ENCODE measurements around the gene SLC27A4. TPM values are rescaled to one million over a fixed set of nuclear protein-coding genes. Genes with fewer than 3 reads are reported as not detected.

Gene SLC27A4
- total RNA-seq, 1 donor from 2014 or later, result 21.6 TPM

DNA sequence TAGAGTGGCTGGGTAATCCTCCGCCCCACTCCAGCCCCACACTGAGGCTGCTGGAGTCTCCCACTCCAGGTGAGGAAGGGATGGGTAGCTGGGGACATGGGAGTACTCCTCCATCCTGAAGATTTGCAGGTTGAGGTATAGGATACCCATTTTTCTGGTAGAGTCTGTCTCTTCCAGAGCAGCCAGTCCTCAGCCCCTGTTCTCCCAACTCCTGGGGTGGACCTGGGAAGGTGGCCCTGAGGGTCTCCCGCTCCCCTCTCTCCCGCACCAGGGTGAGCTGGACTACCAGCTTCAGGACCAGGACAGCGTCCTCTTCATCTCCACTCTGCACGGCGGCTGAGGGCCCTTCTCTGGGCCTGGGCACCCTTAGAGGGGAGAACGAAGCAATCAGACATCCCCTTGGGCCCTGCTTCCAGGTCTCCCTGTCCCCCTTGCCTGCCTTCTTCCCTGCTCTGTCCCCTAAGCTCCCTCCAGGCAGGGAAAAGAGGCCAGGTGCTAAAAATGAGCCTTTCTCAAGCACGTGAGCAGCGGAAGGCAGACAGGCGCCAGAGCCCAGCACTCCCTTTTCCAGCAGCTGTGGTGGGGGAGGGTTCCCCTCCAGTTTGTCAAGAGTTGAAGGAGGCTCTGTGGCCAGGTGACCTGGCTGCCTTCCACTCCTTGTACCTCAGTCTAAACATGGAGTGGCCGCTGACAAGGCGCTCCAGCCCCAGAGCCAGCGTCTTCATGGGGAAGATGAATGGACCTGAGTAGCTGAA, 49.2 kb downstream of the SLC27A4 start:
- intact Hi-C loops (cut with micrococcal nuclease), result no loop called here

DNA sequence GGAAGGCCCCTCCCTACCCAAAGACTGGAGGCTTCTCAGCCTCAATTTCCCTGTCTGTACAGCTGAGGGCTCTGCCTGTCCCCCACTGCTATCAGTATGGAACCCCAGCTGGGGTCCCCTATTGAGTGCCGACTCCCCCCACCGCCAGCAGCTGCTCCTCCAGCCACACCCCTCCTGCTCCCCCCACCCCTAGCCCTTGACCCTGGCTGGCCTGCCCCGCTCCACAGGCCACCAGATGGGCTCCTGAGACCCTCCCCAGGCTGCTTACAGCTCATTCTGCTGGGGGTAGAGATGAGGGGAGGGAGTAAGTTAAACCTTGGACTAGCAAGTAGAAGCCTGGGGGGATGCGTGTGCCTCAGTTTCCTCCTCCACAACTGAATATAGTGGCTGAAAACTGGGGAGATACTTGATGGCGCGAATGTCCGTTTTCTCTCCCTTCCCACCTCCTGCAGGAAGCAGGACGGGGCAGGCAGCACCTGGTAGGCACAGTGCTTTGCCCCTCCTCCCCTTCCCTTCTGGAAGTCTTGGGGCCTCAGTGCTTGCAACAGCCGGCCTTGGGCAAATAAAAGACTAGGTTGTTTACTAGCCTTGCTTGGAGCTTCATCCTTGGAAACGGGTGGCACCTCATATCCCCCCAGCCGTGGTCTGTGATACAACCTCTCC, 50.0 kb downstream of the SLC27A4 start:
- intact Hi-C loops (cut with micrococcal nuclease), result no loop called here

DNA sequence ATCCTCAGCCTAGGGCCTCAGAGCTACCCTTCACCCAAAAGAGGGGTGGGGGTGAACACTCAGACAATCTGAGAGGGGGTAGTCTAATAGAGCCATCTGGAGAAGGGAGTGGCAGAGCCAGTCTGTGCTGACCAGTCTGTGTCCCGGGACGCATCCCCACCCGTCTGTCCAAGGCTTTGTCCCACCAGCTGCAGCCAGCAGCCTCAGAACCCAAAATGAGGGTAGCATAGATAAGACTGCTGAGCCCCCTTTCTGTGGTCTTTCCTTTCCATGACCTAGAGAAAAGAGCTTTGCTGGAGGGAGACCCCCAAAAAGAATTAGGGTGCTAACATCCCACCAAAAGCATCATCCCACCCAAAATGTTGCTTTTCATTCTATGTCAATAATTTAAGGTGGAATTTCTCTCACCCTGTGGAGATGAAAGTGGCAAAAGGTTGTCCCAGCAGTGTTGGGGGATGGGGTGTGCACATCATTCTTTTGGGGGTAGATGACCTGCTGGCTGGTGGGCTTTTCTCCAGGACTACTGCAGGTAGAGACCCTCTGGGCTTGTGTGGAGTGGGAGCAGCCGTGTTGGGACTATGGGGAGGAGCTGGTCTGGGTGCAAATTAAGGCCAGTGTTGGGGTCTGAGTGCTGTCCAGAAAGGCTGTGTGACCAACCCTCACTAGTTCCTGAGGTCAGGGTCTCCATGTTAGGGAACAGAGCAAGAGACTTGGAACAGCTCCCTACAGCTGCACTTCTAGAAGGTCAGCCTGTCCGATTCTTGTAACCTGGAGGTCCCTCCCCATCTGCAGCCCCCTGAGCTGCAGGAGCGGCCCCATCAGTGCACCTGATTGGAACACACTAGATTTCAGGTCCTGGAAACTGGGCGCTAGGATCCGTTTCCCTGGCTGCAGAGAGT, 50.7 kb downstream of the SLC27A4 start:
- intact Hi-C loops (cut with micrococcal nuclease), result no loop called here

DNA sequence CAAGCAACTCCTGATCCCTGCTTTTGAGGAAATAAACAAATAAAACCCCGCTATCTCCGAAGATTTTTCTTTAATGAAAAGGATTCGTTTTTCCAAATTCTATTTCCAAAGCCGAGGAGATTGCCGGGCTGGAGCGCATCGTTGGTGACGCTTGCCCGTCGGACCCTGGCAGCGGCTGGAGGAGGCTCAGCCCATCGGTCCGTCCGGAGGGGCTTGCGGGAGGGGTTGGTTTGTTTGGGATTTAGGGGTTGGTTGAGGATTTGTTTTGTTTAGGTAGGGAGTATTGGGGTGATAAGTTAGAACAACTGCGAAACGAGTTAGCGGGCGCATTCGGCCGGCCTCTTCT, 51.6 kb downstream of the SLC27A4 start:
- intact Hi-C loops (cut with micrococcal nuclease), result no loop called here

DNA sequence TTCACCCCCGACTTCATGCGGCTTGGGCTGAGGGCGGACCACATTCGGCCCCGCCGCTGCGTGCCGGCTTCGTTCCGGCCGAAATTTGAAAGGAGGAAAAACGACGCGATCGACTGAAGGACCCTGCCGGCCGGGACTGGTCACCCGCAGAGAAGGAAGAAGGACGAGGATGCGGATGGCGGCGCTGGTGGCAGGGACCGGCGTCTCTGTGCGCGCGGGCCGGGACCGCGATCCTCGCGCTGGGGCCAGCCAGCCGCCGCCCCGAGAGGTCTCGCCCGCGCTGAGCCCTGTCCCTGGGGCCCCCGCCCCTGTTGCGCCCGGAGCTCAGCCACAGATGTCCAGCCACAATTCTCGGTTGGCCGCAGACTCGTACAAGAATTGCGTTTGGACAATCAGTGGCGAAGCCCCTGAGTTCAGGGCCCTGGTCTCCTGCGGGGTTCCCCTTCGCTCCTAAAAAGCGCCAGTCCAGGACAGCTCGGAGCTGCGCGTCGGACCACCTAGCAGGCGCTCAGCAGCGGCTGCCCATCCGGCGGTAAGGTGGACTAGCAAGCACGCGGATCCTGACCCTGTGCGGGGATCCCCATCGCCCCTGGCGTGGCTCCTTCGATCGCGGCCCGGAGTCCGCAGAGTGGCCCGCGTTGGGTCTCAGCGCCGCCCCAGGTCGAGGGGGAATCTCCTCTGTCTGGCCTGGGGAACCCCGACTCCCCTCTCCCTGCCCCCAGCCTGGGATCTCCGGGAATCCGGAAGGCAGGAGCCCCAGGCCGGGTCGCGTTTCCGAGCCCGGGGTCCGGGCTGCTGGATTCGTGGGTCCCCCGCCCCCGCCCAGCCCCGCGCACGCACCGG, 52.2 kb downstream of the SLC27A4 start:
- intact Hi-C loops (cut with micrococcal nuclease), result no loop called here

DNA sequence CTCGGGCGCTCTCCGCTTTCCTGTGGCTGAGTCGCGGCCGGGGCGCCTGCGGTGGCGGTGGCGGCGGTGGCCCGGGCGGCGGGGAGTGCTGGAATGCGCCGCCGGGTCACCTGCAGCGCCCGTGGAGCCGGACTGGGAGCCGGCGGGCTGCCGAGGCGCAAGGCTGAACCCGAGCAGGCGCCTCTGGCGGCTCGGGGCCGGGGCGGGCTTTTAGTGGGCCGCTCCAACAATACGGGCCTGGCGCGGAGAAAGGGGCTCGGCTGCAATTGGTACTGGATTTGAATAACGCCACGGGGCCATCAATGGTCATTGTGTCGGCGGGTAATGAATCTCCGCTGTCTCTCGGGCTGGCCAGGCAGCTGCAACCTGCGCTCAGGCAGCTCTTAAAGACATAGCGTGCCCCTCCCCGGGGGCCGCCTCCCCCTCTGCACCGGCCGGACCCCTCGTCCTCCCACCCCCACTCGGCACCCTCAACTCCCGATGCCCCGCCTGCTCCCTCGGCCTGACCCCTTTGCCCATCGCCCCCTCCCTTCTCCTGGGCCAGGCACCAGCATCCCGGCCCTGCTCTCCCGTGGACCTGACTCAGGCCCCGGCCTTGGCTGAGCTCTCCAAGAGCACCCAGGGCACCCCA, 52.9 kb downstream of the SLC27A4 start:
- intact Hi-C loops (cut with micrococcal nuclease), result no loop called here

DNA sequence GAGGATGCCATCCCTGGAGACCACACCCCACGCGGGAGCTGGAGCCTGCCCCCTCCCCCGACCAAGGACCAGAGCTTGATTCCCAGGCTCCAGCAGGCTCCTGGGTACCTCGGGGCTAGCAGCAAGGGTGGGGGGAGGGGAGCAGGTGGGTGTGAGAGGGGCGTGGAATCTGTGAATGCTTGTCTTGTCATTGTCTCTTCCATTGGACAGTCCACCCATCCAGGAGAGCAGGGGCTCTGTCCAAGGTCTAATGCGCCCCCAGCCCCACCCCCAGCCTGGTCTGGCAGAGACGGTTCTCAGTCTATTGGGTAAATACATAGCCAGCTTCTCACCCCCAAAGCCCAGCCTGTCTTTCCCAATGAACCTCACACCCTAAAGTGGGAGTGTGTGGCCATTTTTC, 53.6 kb downstream of the SLC27A4 start:
- intact Hi-C loops (cut with micrococcal nuclease), result no loop called here

DNA sequence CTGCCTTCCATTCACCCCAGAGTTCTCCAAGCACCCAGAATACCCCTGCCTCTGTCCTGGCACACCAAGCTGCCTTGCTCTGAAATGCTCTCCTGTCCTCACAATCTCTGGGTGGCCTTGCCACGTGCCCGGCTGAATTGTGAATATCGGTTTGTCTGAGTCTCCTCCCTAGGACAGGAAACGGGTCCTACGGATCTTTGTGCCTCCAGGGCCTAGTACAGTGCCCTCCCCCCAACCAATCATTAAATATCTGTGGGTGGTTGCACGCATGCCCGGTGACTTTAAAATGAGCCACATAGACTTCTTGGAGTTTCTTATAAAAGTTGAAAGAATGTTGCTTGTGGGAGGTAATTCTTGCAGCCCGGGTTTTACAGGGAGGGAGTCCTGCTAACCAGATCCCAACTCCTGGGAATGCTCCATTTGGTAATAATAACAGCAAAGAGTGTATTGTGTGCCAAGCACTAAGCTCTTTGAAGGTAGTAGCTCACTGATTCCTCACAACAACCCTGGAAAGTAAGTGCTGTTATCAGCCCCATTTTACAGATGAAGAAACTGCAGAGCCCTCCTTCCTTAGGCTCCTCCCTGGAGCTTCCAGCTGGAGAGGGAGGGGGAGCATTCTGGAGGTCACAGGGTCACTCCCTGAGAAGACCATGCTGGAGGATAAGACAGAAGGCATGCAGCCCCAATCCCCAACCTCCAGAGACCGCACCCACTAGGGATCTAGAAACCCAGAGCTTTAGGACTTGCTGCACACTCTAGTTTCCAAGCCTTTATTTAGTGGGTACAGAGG, 54.2 kb downstream of the SLC27A4 start:
- intact Hi-C loops (cut with micrococcal nuclease), result no loop called here

DNA sequence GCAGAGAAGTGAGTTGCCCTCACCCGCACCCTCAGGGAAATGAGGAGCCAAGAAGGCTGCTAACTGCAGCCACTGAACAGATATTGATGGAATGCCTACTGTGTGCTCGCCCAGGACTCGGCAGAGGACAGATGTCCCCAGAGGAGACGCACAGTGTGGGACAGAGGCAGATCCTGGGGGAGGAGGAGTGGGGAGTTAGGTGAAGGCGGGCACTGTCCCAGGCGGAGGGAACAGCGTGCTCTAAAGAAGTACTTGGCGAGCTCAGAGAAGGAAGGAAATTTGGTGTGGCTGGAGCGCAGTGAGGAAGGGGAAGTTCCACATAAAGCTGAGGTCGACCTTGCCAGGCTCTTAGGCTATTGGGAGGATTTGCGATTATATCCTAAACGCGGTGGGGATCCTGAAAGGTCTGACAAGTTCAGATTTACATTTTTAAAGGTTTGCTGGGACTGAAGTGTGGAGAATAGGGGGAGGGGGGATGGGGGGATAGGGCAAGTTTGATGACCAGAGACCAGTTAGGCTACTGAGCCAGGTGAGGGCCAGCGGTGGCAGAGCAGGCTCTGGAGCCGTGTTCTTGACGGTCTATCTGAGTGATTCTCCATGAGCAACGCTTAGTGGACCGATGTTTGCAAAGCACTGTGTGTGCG, 56.8 kb downstream of the SLC27A4 start:
- intact Hi-C loops (cut with micrococcal nuclease), result no loop called here

DNA sequence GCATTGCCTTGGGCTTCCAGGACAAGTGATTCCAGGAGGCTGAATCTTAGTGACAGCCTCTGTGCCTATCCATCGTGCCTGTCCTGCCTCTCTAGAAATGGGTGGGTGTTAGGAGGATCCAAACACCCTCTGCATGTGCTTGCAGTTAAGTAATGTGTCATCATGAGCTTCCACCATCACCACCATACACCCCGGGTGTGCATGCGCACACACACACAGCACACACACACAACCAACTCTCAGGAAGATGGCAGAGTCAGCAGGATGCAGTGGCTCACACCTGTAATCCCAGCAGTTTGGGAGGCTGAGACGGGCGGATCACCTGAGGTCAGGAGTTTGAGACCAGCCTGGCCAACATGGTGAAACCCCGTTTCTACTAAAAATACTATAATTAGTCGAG, 57.5 kb downstream of the SLC27A4 start:
- intact Hi-C loops (cut with micrococcal nuclease), result no loop called here

DNA sequence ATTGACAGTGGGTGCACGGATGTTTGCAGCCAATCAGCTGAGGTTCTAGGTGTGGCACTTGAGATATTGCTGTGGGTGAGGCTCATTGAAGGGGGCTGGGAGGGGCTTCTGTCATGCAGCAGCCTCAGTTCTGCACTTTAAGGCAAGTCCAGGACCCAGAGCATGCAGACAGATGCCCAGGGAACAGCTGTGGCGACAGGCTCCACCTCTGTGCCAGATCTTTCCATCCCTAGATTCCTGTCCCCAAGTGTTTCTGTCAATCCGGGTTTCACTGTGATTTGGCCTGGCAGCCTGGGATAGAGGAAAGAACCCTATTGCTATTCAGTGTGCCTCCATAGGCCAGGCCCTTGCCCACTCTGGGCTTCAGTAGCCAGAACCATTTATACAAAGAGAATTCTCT, 59.5 kb downstream of the SLC27A4 start:
- intact Hi-C loops (cut with micrococcal nuclease), result no loop called here

DNA sequence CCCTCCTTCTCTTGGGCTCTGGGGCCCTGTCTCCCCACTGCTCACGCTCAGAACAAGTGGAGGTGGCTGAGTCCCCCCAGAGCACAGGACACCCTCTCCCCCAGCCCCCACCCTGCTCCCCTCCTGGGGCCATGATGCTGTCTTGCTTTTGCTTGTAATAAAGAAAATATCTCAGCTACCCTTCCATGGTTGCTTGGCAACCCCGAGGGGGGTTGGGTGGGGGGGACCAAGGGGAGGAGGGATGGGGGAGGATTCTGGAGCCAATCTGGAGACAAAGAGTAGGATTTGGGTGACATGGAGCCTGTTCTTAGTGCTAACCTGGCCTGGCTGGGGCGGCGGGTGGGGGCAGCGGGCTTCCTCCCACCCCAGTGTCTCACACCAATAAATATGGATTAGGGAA, 64.2 kb downstream of the SLC27A4 start:
- intact Hi-C loops (cut with micrococcal nuclease), result no loop called here

DNA sequence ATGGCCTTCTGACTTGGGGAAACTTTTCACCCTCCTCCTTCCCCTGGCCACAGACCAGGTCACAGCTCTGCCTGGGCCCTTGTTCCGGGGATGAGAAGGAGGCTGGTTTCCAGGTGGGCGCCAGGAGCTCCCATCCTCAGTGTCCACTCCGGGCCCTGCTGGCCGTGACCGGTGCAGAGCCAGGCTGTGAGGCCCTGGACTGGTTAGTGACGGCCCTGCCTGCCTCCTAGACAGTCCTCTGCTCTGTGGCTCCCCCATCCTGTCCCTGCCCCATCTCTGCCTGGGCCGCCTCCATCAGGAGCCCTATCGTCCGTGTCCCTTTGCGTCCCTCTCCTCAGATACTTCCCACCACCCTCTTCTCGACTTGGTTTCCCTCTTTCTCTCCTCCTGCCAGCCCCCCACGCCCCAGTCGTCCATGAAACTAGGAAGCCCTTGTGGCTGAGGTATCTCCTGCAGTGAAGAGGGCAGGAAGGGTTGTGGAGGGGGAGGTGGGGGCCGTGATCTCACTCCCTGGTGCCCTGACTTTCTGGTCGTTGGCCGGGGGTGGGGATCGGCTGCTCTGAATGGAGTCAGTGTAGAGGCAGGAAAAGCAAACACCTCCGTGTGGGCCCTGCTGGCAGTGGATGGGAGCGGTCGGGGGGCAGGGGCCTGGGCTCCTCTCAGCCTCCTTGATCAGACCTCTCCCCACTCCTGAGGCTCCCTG, 64.9 kb downstream of the SLC27A4 start:
- intact Hi-C loops (cut with micrococcal nuclease), result no loop called here

DNA sequence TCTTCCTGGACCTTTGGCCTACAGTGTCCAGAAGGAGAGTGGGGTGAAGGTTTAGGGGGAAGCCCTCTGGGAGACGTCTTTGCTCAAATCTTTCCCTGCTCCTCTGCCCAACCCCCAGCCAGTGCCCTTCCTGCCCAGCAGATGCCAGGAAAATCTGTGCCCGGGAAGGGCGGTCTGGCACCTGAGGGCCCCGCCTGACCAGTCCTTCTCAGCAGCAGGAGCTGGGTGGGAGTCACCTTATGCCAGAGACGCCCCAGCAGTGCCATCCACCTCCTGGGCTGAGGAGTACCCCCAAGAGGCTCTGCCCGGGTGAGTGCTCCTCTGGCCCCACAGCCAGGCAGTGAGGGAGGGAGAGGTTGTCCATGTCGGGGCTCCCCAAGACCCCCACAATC, 65.4 kb downstream of the SLC27A4 start:
- intact Hi-C loops (cut with micrococcal nuclease), result no loop called here

DNA sequence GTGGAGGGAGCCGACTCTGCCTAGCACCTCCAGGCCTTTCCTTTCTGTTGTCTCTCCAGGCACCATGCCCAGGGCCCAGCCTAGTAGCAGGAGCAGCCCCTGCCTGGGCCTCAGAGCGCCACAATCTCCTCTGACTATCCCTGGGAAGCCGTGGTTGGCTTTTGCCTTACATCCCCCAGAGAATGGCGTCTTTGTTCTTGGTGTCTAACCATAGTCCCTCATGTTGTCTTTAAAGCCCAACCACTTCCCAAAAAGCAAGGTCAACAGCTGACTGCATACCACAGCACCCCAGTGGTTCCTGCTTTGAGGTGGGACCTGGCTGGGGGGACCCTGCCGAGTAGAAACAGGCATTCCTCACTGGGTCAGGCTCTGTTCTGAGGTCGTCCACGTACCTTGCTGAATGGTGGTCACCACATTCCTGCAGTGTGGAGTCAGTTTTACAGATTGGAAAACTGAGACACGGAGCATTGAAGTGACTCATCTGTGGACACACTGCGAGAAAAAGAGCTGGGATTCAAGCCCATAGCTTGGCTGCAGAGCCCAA, 66.6 kb downstream of the SLC27A4 start:
- intact Hi-C loops (cut with micrococcal nuclease), result no loop called here

DNA sequence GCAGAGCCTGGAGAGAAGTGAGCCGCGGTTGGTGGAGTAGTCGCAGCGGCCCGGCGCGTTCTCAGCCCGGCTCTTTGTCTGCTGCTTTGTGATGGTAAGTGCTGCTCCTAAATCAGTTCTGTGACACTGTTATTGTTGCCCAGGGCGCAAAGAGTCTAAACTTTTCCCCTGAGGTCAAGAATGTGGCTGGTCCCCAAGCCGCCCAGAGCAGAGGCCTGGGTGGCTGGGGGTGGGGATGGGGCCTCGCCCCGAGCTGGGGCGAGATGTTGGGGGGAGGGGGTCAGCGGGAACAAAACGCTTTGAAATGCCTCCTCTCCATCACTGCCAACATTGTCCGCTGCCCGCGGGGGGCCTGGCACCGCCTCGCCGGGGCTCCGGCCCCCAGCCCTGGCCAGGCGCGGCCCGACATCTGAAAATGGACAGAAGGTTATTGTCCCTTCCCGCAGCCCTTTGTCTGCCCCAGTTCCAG, 68.7 kb downstream of the SLC27A4 start:
- intact Hi-C loops (cut with micrococcal nuclease), result no loop called here

DNA sequence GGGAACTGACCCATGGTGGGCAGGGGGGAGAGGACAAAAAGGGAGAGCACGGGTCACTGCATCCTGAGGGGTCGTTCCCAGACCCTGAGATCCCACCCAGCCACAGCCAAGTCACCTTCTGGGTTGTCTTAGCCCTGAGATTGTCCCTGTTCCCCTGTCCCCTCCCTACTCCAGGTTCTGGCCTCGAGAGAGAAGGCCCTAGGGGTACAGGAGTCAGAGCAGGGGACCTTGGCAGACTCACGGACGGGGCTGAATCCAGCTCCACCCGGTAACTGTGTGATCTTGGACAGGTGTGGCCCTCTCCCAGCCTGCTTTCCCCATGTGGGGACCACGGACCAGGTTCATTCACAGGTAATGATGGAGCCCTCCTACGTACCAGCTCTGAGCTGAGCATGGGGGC, 69.1 kb downstream of the SLC27A4 start:
- intact Hi-C loops (cut with micrococcal nuclease), result no loop called here

DNA sequence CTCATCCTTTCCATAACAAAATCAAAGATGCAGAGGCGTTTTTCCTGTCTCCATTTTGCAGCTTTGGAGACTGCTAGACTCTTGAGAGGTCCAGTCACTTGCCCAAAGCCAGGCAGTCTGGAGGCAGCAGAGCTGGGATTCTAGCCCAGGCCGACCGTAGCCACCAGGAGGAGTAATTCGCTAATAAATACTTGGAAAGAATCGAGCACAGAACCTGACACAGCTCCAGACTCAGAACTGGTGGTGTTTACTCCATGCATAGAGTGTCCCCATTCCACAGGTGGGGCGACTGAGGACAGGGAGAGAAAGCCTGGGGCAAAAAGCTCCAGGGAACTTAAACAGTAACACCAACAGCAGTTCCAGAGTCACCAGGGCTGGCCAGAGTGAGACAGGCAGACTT, 69.7 kb downstream of the SLC27A4 start:
- intact Hi-C loops (cut with micrococcal nuclease), result no loop called here
